Stimulated activated naive CD8-positive, alpha-beta T cell treated with anti-CD3 and anti-CD28 coated beads, Interleukin-15, Interleukin-2, amounts not matched to agents 100 U/mL and 50 U/mL, for 24 hours (primary cell): ENCODE measurements around the gene ARHGAP21.

Source experiments
- ATAC-seq: fragments of 150-1000 bp; cut with Tn5 transposase; one replicate; pipeline ENCODE4 v1.10.0; 2021
- DNase-seq: peaks from one replicate; pipeline ENCODE4 v3.0.0; 2021

The ARHGAP21 gene

GRCh38 chr10:24722676-24723385, 856 bp downstream of the ARHGAP21 start:
- peak; percentile 58 for DNase-seq
- ATAC-seq = peak; percentile 17

- DNase-seq (no peak), ATAC-seq (no peak)
These were observed 1.5 kb downstream of the ARHGAP21 start for GRCh38 chr10:24722131-24722675.

- no peak for ATAC-seq
- DNase-seq = no peak
These were observed 2.2 kb downstream of the ARHGAP21 start for GRCh38 chr10:24721229-24722106.

DNA sequence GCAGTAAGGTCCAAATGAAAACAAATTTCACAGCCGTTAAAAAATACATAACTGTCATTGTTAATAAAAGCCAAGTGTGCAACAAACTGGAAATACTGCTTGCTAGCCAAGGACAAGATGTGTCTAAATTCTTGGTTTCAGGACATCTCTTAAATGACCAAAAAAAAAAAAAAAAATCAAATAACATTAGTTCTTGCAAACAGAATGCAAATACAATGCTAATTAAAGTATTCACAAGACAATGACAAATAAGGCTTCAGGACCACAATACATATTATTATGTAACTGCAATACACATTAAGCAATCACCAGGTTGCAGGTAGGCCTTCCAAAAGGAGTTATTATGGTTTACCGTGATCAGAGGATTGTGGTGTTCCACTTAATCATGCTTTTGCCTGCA, 3.6 kb downstream of the ARHGAP21 start:
- DNase-seq = no peak
- ATAC-seq = no peak

DNA sequence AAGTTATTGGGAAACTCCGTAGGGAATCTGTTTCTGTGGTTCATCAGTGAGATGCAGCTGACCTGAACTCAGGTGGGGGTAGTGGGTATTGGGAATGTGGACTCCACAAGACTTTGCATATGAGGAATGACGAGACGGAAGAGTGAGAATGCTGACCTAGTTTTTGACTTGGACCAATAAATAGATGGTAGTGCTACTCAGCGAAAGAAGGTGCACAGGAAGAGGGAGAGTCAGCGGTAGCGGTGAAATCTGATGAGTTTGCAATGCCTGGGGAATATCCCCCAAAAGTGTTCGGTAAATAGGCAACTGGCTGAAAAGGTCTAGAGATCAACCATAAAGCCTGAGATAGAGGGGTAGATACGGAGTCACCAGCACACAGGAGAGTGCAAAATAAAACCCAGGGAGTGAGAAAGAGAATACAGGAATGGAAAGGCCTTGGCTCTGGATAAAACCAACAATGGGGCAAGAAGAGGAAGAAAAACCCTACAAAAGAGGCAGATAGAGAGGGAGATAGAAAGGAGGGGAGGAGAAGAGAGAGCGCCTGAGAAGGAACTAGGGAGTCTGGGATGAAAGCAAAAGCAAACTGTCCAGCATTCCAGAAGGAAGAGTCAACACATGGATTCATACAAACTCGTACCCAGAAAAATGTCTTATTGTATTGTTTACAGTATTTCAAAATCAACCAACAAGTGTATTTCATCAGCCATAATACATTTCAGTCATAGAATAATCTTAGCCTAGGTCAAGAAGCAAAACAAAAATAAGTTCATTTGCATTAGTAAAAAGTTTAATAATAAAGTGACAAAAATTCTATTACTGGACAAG, 5.4 kb downstream of the ARHGAP21 start:
- DNase-seq (no peak), ATAC-seq (no peak)

- DNase-seq (no peak), ATAC-seq (no peak)
These were observed 7.4 kb downstream of the ARHGAP21 start for GRCh38 chr10:24716295-24716694.

DNA sequence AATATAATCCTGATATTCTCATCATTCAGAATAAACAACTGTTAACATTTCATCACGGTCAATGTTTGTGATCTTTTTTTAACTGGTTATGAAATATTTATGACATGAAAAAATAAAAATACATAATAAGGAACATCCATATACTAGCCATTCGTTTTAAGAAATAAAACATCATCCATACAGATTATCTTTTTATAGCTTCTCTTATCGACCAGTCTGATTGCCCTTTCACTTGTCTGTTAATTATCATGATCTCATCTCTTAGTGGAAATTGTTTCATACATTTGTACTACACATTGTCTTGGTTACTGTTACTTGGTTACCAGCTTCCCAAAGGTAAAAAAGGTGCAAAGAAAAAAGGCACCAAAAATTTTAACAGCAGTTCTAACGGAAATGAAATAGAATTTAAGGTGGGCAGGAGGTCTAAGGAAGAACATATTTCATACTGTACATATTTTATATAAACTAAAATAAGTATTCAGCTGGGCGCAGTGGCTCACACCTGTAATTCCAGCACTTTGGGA, 8.4 kb downstream of the ARHGAP21 start:
- DNase-seq (no peak), ATAC-seq (no peak)

- ATAC-seq (no peak), DNase-seq (no peak)
These were observed 10.6 kb downstream of the ARHGAP21 start for GRCh38 chr10:24713086-24713485.

DNA sequence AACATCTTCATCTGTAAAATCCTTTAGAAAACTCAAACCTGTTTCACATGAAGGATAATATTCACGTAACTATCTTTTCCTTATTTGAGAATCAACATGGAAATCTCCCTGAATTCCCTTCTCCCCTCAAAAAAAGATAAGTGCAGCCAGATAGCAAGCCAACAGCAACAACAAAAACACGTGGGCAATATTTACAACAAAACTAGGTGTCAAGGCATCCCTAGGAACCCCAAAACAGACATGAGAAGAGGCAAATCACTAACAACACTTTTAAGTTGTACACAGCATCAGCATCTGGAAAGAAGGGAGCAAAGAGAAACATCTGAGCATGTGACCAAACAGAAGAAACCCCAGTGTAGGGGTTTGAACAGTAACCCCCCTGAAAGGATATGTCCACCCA, 12.2 kb downstream of the ARHGAP21 start:
- DNase-seq (no peak), ATAC-seq (no peak)

GRCh38 chr10:24708081-24708480, 15.6 kb downstream of the ARHGAP21 start:
- no peak for ATAC-seq
- no peak for DNase-seq

DNA sequence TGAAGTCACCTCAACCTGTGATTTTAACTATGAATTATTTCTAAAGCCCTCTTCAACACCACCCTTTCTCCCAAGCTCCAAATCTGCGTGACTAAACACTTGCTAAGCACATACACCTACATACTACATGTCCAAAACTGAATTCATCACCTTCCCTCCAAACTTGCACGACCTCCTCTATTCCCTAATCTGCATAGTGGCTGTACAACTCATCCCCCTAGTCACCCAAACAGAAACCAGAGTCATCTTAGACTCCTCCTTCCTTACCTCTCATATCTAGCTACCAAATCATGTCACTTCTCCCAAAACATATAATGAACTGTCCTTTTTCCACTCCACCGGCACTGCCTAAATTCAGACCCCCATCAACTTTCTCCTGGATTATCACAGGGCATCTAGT, 16.2 kb downstream of the ARHGAP21 start:
- ATAC-seq (peak; percentile 95), DNase-seq (no peak)

DNA sequence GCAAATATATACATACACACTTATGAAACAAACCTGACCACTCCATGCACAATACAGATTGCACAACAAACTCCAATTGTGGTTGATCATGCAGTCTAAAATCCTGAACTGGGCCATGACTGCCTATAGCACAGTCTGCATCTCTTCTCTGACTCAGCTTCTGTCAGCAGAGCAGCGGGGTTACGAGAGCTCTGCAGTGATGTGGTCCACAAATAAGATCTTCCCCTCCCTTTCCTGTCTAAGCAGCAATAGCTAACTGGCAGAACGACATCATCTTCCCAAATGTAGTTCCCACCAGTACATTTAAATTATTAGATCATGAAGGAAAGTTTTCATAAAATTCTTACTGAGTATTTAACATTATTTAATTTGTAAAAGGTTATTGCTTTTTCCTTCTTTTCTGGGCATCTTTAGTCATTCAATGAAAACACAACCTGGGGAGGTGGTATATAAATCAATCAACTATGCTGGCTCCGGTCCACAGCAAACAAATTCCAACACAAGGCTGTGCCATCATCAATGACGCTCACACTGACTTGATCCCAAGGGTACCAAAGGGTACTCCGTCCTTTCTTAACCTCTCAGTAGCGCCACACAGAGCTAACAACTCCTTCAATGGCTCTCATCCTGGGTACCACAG, 17.1 kb downstream of the ARHGAP21 start:
- peak; percentile 21 for DNase-seq

GRCh38 chr10:24703700-24704099, 20.0 kb downstream of the ARHGAP21 start:
- DNase-seq (no peak), ATAC-seq (no peak)

More for the DNA sequence above, 17.1 kb downstream of the ARHGAP21 start:
- ATAC-seq = peak; percentile 81

GRCh38 chr10:24701447-24701846, 22.2 kb downstream of the ARHGAP21 start:
- ATAC-seq (no peak), DNase-seq (no peak)

DNA sequence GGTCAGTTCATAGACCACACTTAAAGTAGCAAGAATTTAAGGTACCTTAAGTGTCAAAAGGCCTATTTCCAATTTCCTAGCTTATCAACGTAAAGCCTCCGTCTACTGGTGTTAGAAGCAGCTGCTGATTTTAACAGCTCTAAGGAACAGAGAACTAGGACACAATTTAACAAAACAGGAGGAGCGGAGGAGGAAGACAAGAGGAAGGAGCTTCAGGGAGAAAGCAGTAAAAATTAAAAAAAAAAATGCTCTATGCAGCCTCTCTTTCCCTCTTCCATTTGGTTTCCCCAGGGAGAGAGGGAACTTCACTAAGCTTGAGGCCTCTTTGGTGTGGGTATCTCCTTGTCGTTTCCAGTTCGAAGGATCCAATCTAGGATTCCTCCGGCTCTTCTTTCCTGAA, 22.7 kb downstream of the ARHGAP21 start:
- ATAC-seq (no peak), DNase-seq (no peak)

GRCh38 chr10:24698270-24698669, 25.4 kb downstream of the ARHGAP21 start:
- ATAC-seq (no peak), DNase-seq (no peak)

DNA sequence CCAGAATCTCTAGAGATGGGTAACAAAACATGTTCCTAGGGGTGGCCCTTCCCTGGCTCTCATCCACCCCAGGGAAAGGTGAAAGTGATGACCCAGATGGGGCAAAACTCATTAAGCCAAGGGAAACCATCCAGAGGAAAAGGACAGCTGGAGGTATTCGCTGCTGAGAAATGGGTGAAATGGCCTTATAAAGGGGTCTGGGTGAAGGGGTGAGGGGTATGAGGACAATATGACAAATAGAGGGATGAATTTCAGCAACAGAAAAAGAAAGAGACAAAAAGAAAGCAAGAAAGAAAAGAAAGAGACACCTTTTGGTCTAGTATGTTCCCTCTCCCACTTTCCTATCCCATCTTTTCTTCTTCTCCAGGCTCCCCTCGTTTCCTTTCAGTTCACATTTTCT, 26.6 kb downstream of the ARHGAP21 start:
- DNase-seq (no peak), ATAC-seq (no peak)

GRCh38 chr10:24695452-24695851, 28.2 kb downstream of the ARHGAP21 start:
- ATAC-seq (no peak), DNase-seq (no peak)

DNA sequence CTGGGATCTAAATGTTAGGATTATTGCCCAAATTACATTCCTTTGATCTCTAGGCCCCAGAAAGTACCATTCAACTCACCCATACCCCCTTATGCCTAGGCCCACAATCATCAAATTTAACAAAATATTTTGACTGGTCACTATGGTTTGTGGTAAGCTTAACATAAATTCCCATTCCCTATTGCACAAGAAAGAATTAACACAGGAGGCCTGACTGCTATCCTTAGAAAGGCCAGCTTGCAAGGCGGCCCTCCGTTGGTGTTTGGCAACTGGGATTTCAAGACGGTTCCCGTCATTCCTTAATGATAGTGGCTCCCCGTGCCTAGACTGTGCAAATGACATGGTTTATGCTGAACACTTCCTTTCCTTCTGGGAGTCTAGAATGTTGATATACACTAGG, 29.6 kb downstream of the ARHGAP21 start:
- DNase-seq (no peak), ATAC-seq (no peak)

- ATAC-seq (no peak), DNase-seq (no peak)
These were observed 32.6 kb downstream of the ARHGAP21 start for GRCh38 chr10:24690961-24691512.

GRCh38 chr10:24685958-24686540, 37.6 kb downstream of the ARHGAP21 start:
- no peak for DNase-seq

More at GRCh38 chr10:24685958-24686540, 37.6 kb downstream of the ARHGAP21 start:
- ATAC-seq = no peak
